Keratinocyte (primary cell): ENCODE results near the gene FAM219A. TPM values are rescaled to one million over a fixed set of nuclear protein-coding genes. Genes with fewer than 3 reads are reported as not detected.

Source experiments
- DNase-seq: peaks from one replicate; pipeline ENCODE4 v3.0.0-alpha.2; 2011; ENCODE audit warnings: low read depth, missing footprints, low spot score
- FAIRE-seq: peaks from 2 replicates; lab custom pipeline; 2011; peaks lifted over from hg19 to GRCh38; lab: Jason Lieb, UNC
- H2AFZ ChIP-seq: 2 replicates; pipeline ENCODE4 v1.6.0; 2012; ENCODE audit warnings: low read length, control low read depth, inconsistent platforms; ENCODE audit not compliant: control insufficient read depth
- H3K27ac ChIP-seq: 2 replicates; pipeline ENCODE4 v1.5.1; 2011; ENCODE audit warnings: low read length; ENCODE audit not compliant: control insufficient read depth, insufficient read depth
- H3K27me3 ChIP-seq: 3 replicates; pipeline ENCODE4 v1.6.0; 2011; ENCODE audit warnings: low read length; ENCODE audit not compliant: control insufficient read depth, insufficient read depth; ENCODE audit errors: extremely low read depth
- H3K36me3 ChIP-seq, 2 experiments: 2 replicates in 1 of 2; 3 replicates in 1 of 2; pipeline ENCODE4 v1.5.1; 2011; ENCODE audit warnings: low read length in 2 of 2, mild to moderate bottlenecking in 1 of 2; ENCODE audit not compliant: control insufficient read depth in 2 of 2, insufficient read depth in 2 of 2; ENCODE audit errors: extremely low read depth in 1 of 2
- H3K4me1 ChIP-seq: 3 replicates; pipeline ENCODE4 v1.5.1; 2011; ENCODE audit warnings: low read length; ENCODE audit not compliant: control insufficient read depth, insufficient read depth; ENCODE audit errors: extremely low read depth
- H3K4me2 ChIP-seq: 3 replicates; pipeline ENCODE4 v1.6.0; 2011; ENCODE audit warnings: low read depth, low read length; ENCODE audit not compliant: control insufficient read depth, insufficient read depth; ENCODE audit errors: extremely low read depth
- H3K4me3 ChIP-seq, 3 experiments: fragments of 200-600 bp in 1 of 3; sonication (generic) in 1 of 3; 2 replicates in 2 of 3; 3 replicates in 1 of 3; pipeline ENCODE4 v1.5.1; 2011 to 2016; ENCODE audit warnings: low read length in 3 of 3, mild to moderate bottlenecking in 3 of 3, control low read depth in 2 of 3, inconsistent platforms in 1 of 3, low read depth in 1 of 3, mixed read lengths in 1 of 3, mixed run types in 1 of 3, moderate library complexity in 1 of 3; ENCODE audit not compliant: control insufficient read depth in 2 of 3, insufficient read depth in 2 of 3; ENCODE audit errors: extremely low read depth in 1 of 3
- H3K79me2 ChIP-seq: 2 replicates; pipeline ENCODE4 v1.6.0; 2012; ENCODE audit warnings: low read length; ENCODE audit not compliant: control insufficient read depth, insufficient read depth
- H3K9ac ChIP-seq: 3 replicates; pipeline ENCODE4 v1.6.0; 2011; ENCODE audit warnings: low read length; ENCODE audit not compliant: control insufficient read depth, insufficient read depth; ENCODE audit errors: extremely low read depth
- H3K9me1 ChIP-seq: 3 replicates; pipeline ENCODE4 v1.6.0; 2011; ENCODE audit warnings: low read length; ENCODE audit not compliant: control insufficient read depth, insufficient read depth; ENCODE audit errors: extremely low read depth
- H3K9me3 ChIP-seq: 2 replicates; pipeline ENCODE4 v1.5.1; 2012; ENCODE audit warnings: low read depth, low read length; ENCODE audit not compliant: control insufficient read depth
- H4K20me1 ChIP-seq: 3 replicates; pipeline ENCODE4 v1.6.0; 2011; ENCODE audit warnings: low read length; ENCODE audit not compliant: control insufficient read depth, insufficient read depth; ENCODE audit errors: extremely low read depth
- CTCF ChIP-seq, 3 experiments: IDR thresholded peaks in 1 of 3; conservative IDR thresholded peaks in 1 of 3; optimal IDR thresholded peaks in 1 of 3; 2 replicates in 2 of 3; 3 replicates in 1 of 3; pipeline versions ENCODE3 to v1.5.1; 2011; ENCODE audit warnings: low read length in 3 of 3, mild to moderate bottlenecking in 3 of 3, moderate library complexity in 2 of 3, control low read depth in 1 of 3, inconsistent platforms in 1 of 3; ENCODE audit not compliant: insufficient read depth in 2 of 3; ENCODE audit errors: extremely low read depth in 1 of 3
- EZH2 ChIP-seq: IDR thresholded peaks from one replicate; pipeline ENCODE4 v1.6.1; 2012; ENCODE audit warnings: inconsistent platforms, mild to moderate bottlenecking, low read length, moderate library complexity
- dilution Hi-C: fragments of 300-500 bp; cut with MboI; formaldehyde crosslinking; loops from one replicate; pipeline ENCODE4 v1.7.0; 2020; ENCODE audit warnings: low sequenced_read_pairs; ENCODE audit not compliant: extremely low pct_ligation_motif_present
- polyA plus RNA-seq, 5 experiments: library from polyadenylated mRNA; depleted of rRNA in 3 of 5; stranded (reverse) in 3 of 5; stranded (forward) in 1 of 5; unstranded in 1 of 5; fragments of >200 nt; gene quantifications; 1 replicate in 1 of 5; 2 replicates in 3 of 5; 3 replicates in 1 of 5; pipeline versions ENCODE4 v1.2.1 to v1.2.3, GENCODE V29; 2011 to 2012; ENCODE audit warnings: missing spikeins in 2 of 5, low read depth in 1 of 5, low replicate concordance in 1 of 5

FAM219A gene
- polyA plus RNA-seq, 1 donor (not counting 4 experiments of a cell fraction or from before 2014, with no cell fraction given) = 8.9 TPM

GRCh38 chr9:34475097-34475496 is 16.7 kb upstream of the FAM219A start:
- H3K27me3 ChIP-seq = no peaks in the 10 kb centered on the region
- no peaks in the 10 kb centered on the region for H3K9me1 ChIP-seq
- no peaks in the 10 kb centered on the region for H3K79me2 ChIP-seq
- DNase-seq = no peak
- no peak overlapping the region for H3K27ac ChIP-seq
- dilution Hi-C loops = no loop called here
- no peaks in the 10 kb centered on the region for H3K4me1 ChIP-seq
- no peak overlapping the region for H3K4me2 ChIP-seq
- H3K36me3 ChIP-seq = no peaks in the 10 kb centered on the region
- no peak overlapping the region for H2AFZ ChIP-seq
- FAIRE-seq = no peak
- H3K4me3 ChIP-seq = no peak overlapping the region
- no peaks in the 10 kb centered on the region for H4K20me1 ChIP-seq
- no peak for TF ChIP-seq CTCF (optimal IDR thresholded peaks at IDR 0.05 in 1 of 3, IDR thresholded peaks at IDR 0.05 in 1 of 3, conservative IDR thresholded peaks at IDR 0.05 in 1 of 3; ENCODE audit: extremely low read depth in 1 of 3, insufficient read depth in 2 of 3, low read length in 3 of 3)
- no peak for TF ChIP-seq EZH2
- H3K9ac ChIP-seq = no peak overlapping the region
- H3K9me3 ChIP-seq = no peaks in the 10 kb centered on the region

- no peaks in the 10 kb centered on the region for H3K27me3 ChIP-seq
- dilution Hi-C loops = no loop called here
- no peaks in the 10 kb centered on the region for H3K9me1 ChIP-seq
- H3K9me3 ChIP-seq = no peaks in the 10 kb centered on the region
- H3K4me1 ChIP-seq = peaks cover 14% of the 10 kb centered on the region
- H4K20me1 ChIP-seq = no peaks in the 10 kb centered on the region
- no peaks in the 10 kb centered on the region for H3K36me3 ChIP-seq
- no peak overlapping the region for H3K4me3 ChIP-seq
- H3K79me2 ChIP-seq = no peaks in the 10 kb centered on the region
- TF ChIP-seq CTCF (optimal IDR thresholded peaks at IDR 0.05 in 1 of 3, IDR thresholded peaks at IDR 0.05 in 1 of 3, conservative IDR thresholded peaks at IDR 0.05 in 1 of 3; ENCODE audit: extremely low read depth in 1 of 3, insufficient read depth in 2 of 3, low read length in 3 of 3) = no peak
- no peak for TF ChIP-seq EZH2
- no peak overlapping the region for H2AFZ ChIP-seq
- H3K9ac ChIP-seq = no peak overlapping the region
- DNase-seq (no peak), FAIRE-seq (no peak)
- H3K4me2 ChIP-seq = no peak overlapping the region
- H3K27ac ChIP-seq = no peak overlapping the region
Observed at GRCh38 chr9:34465468-34465867, 7.1 kb upstream of the FAM219A start.
